Caco-2 (cell line): ENCODE data around the gene PPA1. TPM values are rescaled to one million over a fixed set of nuclear protein-coding genes. Genes with fewer than 3 reads are reported as not detected.

Experiments
- BruUV-seq: library from RNA; stranded (reverse); fragments of 400-500 nt; replicated peaks from 2 replicates; lab custom pipeline; 2021; lab: Mats Ljungman, UMichigan
- CTCF ChIA-PET: fragments of 300-600 bp; sonication (Branson Sonifier 250); formaldehyde crosslinking; loops from one replicate; lab custom pipeline; 2022; ENCODE audit warnings: antibody characterized with exemption; lab: Charles Lee
- POLR2A ChIA-PET: fragments of 300-600 bp; sonication (Branson Sonifier 250); formaldehyde crosslinking; loops from one replicate; lab custom pipeline; 2022; ENCODE audit warnings: antibody characterized with exemption; lab: Charles Lee
- DNase-seq, 2 experiments: peaks; one replicate each; pipeline versions ENCODE4 v3.0.0 to v3.0.0-alpha.2; 2020 to 2022
- H3K27me3 ChIP-seq: replicated peaks from 2 replicates; pipeline ENCODE4 v1.6.0; 2011; ENCODE audit warnings: low read length; ENCODE audit not compliant: control insufficient read depth, insufficient read depth
- H3K36me3 ChIP-seq: 2 replicates; pipeline ENCODE4 v1.5.1; 2011; ENCODE audit warnings: low read length; ENCODE audit not compliant: control insufficient read depth, insufficient read depth
- H3K4me1 ChIP-seq: fragments of 250-450 bp; sonication (Bioruptor Pico); 2 replicates; pipeline ENCODE4 v1.5.1; 2020; ENCODE audit warnings: mild to moderate bottlenecking
- H3K4me3 ChIP-seq: 2 replicates; pipeline ENCODE4 v1.5.1; 2011; ENCODE audit warnings: low read depth, mild to moderate bottlenecking, control low read depth, low read length
- H3K9me3 ChIP-seq: fragments of 250-450 bp; sonication (Bioruptor Pico); 2 replicates; pipeline ENCODE4 v1.5.1; 2020; ENCODE audit warnings: mild to moderate bottlenecking, moderate library complexity
- H3K27ac Mint-ChIP-seq: one replicate; pipeline ENCODE4 v1.8.0; 2022; ENCODE audit warnings: mixed read lengths; ENCODE audit not compliant: unreplicated experiment
- H3K27me3 Mint-ChIP-seq: one replicate; pipeline ENCODE4 v1.8.0; 2022; ENCODE audit warnings: mixed read lengths; ENCODE audit not compliant: insufficient read depth, unreplicated experiment
- H3K36me3 Mint-ChIP-seq: one replicate; pipeline ENCODE4 v1.8.0; 2022; ENCODE audit warnings: mild to moderate bottlenecking, mixed read lengths; ENCODE audit not compliant: insufficient read depth, unreplicated experiment
- H3K4me1 Mint-ChIP-seq: one replicate; pipeline ENCODE4 v1.8.0; 2022; ENCODE audit warnings: low read depth, mixed read lengths; ENCODE audit not compliant: unreplicated experiment
- H3K4me3 Mint-ChIP-seq: one replicate; pipeline ENCODE4 v1.8.0; 2022; ENCODE audit warnings: mild to moderate bottlenecking, moderate library complexity, mixed read lengths; ENCODE audit not compliant: unreplicated experiment
- H3K9me3 Mint-ChIP-seq: one replicate; pipeline ENCODE4 v1.8.0; 2022; ENCODE audit warnings: mixed read lengths; ENCODE audit not compliant: unreplicated experiment
- CTCF ChIP-seq, 2 experiments: fragments of 200-600 bp in 1 of 2; IDR thresholded peaks; 1 replicate in 1 of 2; 2 replicates in 1 of 2; pipeline versions ENCODE4 v1.5.1 to v1.8.0; 2011 to 2022; ENCODE audit warnings: antibody characterized with exemption in 1 of 2, control low read depth in 1 of 2, inconsistent platforms in 1 of 2, low read depth in 1 of 2, low read length in 1 of 2, mild to moderate bottlenecking in 1 of 2, moderate library complexity in 1 of 2; ENCODE audit not compliant: insufficient read depth in 1 of 2, severe bottlenecking in 1 of 2, unreplicated experiment in 1 of 2
- intact Hi-C: fragments of 100-400 bp; cut with micrococcal nuclease; formaldehyde crosslinking; loops from one replicate; pipeline ENCODE4 v1.10.0; 2022; ENCODE audit not compliant: unreplicated experiment
- total RNA-seq: library from RNA; stranded (reverse); gene quantifications from 2 replicates; pipeline ENCODE4 v1.2.3, GENCODE V29; 2022

PPA1 gene
- total RNA-seq, 1 experiment from 2014 or later: 350 TPM

DNA sequence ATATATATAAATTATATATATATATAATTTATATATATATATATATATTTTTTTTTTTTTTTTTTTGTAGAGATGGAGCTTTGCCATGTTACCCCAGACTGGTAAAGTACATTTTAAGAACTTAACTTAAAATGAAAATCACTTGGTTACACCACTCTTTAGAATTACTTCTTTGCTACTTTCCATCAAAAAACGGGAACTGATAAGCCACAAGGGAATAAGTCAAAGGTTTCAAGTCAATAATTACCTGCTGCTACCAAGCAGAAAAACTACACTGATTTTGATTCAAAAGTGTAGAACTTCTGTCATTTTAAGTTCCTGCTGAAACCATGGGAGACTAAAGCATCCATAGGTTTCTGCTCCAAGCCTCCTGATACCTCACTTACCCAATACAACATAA is 12.2 kb downstream of the PPA1 start:
- no TSS peak for BruUV-seq
- Histone ChIP-seq H3K4me1 (peaks cover 12% of the 10 kb centered on the region; the same call in 1 of the 2 replicates), H3K4me3 (no peak overlapping the region), H3K36me3 (peaks cover 5% of the 10 kb centered on the region; the same call in 1 of the 2 replicates), H3K9me3 (no peaks in the 10 kb centered on the region), H3K27me3 (no peaks in the 10 kb centered on the region)
- Mint-ChIP-seq H3K27me3 (no peaks in the 10 kb centered on the region), H3K4me3 (no peak overlapping the region), H3K9me3 (no peaks in the 10 kb centered on the region), H3K36me3 (peaks cover 64% of the 10 kb centered on the region), H3K4me1 (peaks cover 14% of the 10 kb centered on the region), H3K27ac (peak overlapping the region; percentile 19)
- POLR2A ChIA-PET: interaction anchor here (0.7 to 1.8 kb wide), 8 partner anchors 11 to 183 kb away, joined by 3 to 12 read pairs (median 8); partner anchors contain the start of genes EIF4EBP2 and TYSND1
- intact Hi-C loops: loop anchor here (1.0 to 10.0 kb wide), 5 partner anchors 44 to 324 kb away; no protein-coding TSS in a partner anchor
- TF ChIP-seq CTCF (IDR thresholded peaks at IDR 0.05; ENCODE audit: insufficient read depth in 1 of 2, low read depth in 1 of 2, low read length in 1 of 2, severe bottlenecking in 1 of 2, unreplicated experiment in 1 of 2): no peak
- no peak for DNase-seq
- CTCF ChIA-PET: interaction anchor here (0.8 to 5.4 kb wide), 37 partner anchors 9 to 240 kb away, joined by 3 to 284 read pairs (median 8); partner anchors contain the start of genes EIF4EBP2, LRRC20, PPA1 and SAR1A

- TF ChIP-seq CTCF (IDR thresholded peaks at IDR 0.05; ENCODE audit: insufficient read depth in 1 of 2, low read depth in 1 of 2, low read length in 1 of 2, severe bottlenecking in 1 of 2, unreplicated experiment in 1 of 2): no peak
- Mint-ChIP-seq H3K27me3 (no peaks in the 10 kb centered on the region), H3K27ac (no peak overlapping the region), H3K9me3 (no peaks in the 10 kb centered on the region), H3K4me1 (peaks cover 8% of the 10 kb centered on the region), H3K36me3 (peaks cover 97% of the 10 kb centered on the region), H3K4me3 (no peak overlapping the region)
- no peak overlapping the region for H3K4me3 ChIP-seq
- H3K27me3 ChIP-seq: no peaks in the 10 kb centered on the region
- POLR2A ChIA-PET: no interaction called here
- H3K4me1 ChIP-seq: no peaks in the 10 kb centered on the region
- BruUV-seq: no TSS peak
- DNase-seq: no peak
- intact Hi-C loops: no loop called here
- CTCF ChIA-PET: no interaction called here
- H3K9me3 ChIP-seq: no peaks in the 10 kb centered on the region
- H3K36me3 ChIP-seq: peaks cover 5% of the 10 kb centered on the region
Observed at GRCh38 chr10:70212879-70213278, 20.4 kb downstream of the PPA1 start.

DNA sequence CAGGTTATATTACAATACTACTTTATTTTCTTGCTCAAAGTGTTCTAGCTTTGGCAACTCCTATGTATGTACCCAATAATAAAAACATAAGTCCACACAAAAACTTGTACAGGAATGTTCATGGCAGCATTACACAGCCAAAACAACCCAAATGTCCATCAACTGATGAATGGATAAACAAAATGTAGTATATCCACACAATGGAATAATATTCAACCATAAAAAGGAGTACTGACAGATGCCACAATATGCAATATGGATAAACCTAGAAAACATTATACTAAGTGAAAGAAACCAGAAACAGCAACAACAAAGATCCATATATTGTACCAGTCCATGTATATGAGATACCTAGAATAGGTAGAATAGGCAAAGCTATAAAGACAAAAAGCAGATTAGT is 21.0 kb downstream of the PPA1 start:
- intact Hi-C loops: no loop called here
- Mint-ChIP-seq H3K9me3 (no peaks in the 10 kb centered on the region), H3K4me1 (peaks cover 8% of the 10 kb centered on the region), H3K27ac (no peak overlapping the region), H3K4me3 (no peak overlapping the region), H3K36me3 (peaks cover 99% of the 10 kb centered on the region), H3K27me3 (no peaks in the 10 kb centered on the region)
- Histone ChIP-seq H3K36me3 (peaks cover 5% of the 10 kb centered on the region), H3K4me3 (no peak overlapping the region), H3K27me3 (no peaks in the 10 kb centered on the region), H3K9me3 (no peaks in the 10 kb centered on the region), H3K4me1 (no peaks in the 10 kb centered on the region)
- BruUV-seq: TSS peak; percentile 3
- ChIA-PET POLR2A (no interaction called here), CTCF (interaction anchor here (1.2 kb wide), 1 partner anchor 9 kb away, joined by 3 read pairs; no protein-coding TSS in a partner anchor)
- TF ChIP-seq CTCF (IDR thresholded peaks at IDR 0.05; ENCODE audit: insufficient read depth in 1 of 2, low read depth in 1 of 2, low read length in 1 of 2, severe bottlenecking in 1 of 2, unreplicated experiment in 1 of 2): no peak
- no peak for DNase-seq
